Panc1 (cell line): Measurements from ENCODE around the gene CMPK1.
"Not testable (repeated sequence)": the region's sequence is repeated elsewhere in the genome, so short reads cannot be mapped to it uniquely, and the experiment has no call there.

ENCODE experiments used
- CTCF ChIP-seq: fragments of 450-650 bp; IDR thresholded peaks from 2 replicates; pipeline ENCODE4 v1.5.1; 2017; ENCODE audit warnings: mild to moderate bottlenecking
- POLR2AphosphoS5 ChIP-seq: IDR thresholded peaks from 2 replicates; pipeline ENCODE4 v1.6.1; 2012; ENCODE audit warnings: mild to moderate bottlenecking, low read depth, low read length, moderate library complexity
- REST ChIP-seq, 2 experiments: IDR thresholded peaks; 2 replicates each; pipeline ENCODE4 v1.6.1; 2011 to 2012; ENCODE audit warnings: low read depth in 2 of 2, control low read depth in 1 of 2, low read length in 1 of 2, mild to moderate bottlenecking in 1 of 2, moderate library complexity in 1 of 2; ENCODE audit not compliant: insufficient read depth in 1 of 2
- SIN3A ChIP-seq: IDR thresholded peaks from 2 replicates; pipeline ENCODE4 v1.6.1; 2012; ENCODE audit warnings: low read depth, mild to moderate bottlenecking, low read length, moderate library complexity, borderline replicate concordance; ENCODE audit not compliant: insufficient read depth
- TCF7L2 ChIP-seq: IDR thresholded peaks from 2 replicates; pipeline ENCODE4 v1.6.1; 2011; ENCODE audit warnings: mild to moderate bottlenecking, low read depth, low read length, inconsistent platforms

GRCh38 chr1:47294863-47295262, 38.7 kb upstream of the CMPK1 start:
- not testable (repeated sequence) for TF ChIP-seq CTCF; POLR2AphosphoS5; REST (IDR thresholded peaks at IDR 0.05; ENCODE audit: insufficient read depth in 1 of 2, low read depth in 2 of 2, low read length in 1 of 2); TCF7L2; SIN3A
